ENCODE results near the gene VAMP2.
A peak's percentile ranks its signal among the peaks of the same experiment; 100 is the strongest.

Gene VAMP2

GRCh38 chr17:8173056-8173870 is 10.5 kb upstream of the VAMP2 start (continued):
- TF ChIP-seq SETDB1 (IDR thresholded peaks at IDR 0.05; ENCODE audit: insufficient read length, low read length) (peak; percentile 16), ZBTB1 (tag by site-specific recombination; IDR thresholded peaks at IDR 0.05) (peak; percentile 48; the same call in 1 of the 2 replicates), SALL2 (tag by site-specific recombination; IDR thresholded peaks at IDR 0.05; ENCODE audit: borderline replicate concordance) (no peak), ZBTB44 (tag by site-specific recombination; IDR thresholded peaks at IDR 0.05) (peak; percentile 95), BCL11B (tag by site-specific recombination; IDR thresholded peaks at IDR 0.05; ENCODE audit: low read depth) (peak; percentile 64; the same call in 1 of the 2 replicates), ZNF404 (tag by site-specific recombination; IDR thresholded peaks at IDR 0.05) (peak; percentile 69; the same call in 1 of the 2 replicates), HIC1 (tag by site-specific recombination; IDR thresholded peaks at IDR 0.05) (peak; percentile 65; the same call in 1 of the 2 replicates), YY1 (tag by site-specific recombination; IDR thresholded peaks at IDR 0.05) (0 out of 2 replicates have a peak, but pooled peaks have one; percentile 47), ZNF2 (tag by site-specific recombination; IDR thresholded peaks at IDR 0.05) (peak; percentile 98), ZSCAN23 (tag by site-specific recombination; IDR thresholded peaks at IDR 0.05) (peak; percentile 92; the same call in 1 of the 2 replicates), ZBTB11 (tag by site-specific recombination; conservative IDR thresholded peaks at IDR 0.05; ENCODE audit: low read depth) (peak; percentile 74), ZNF223 (tag by site-specific recombination; IDR thresholded peaks at IDR 0.05) (no peak), ZNF274 (IDR thresholded peaks at IDR 0.05; ENCODE audit: low read length) (no peak), ZNF274 (tag by site-specific recombination; IDR thresholded peaks at IDR 0.05; ENCODE audit: borderline replicate concordance) (no peak), ZNF138 (tag by site-specific recombination; IDR thresholded peaks at IDR 0.05; ENCODE audit: borderline replicate concordance) (no peak), ZFP41 (tag by site-specific recombination; IDR thresholded peaks at IDR 0.05; ENCODE audit: borderline replicate concordance) (no peak), ZNF747 (tag by site-specific recombination; IDR thresholded peaks at IDR 0.05) (no peak), ZNF518A (tag by site-specific recombination; conservative IDR thresholded peaks at IDR 0.05; ENCODE audit: low read depth) (0 out of 2 replicates have a peak, but pooled peaks have one; percentile 17), ZNF544 (tag by site-specific recombination; IDR thresholded peaks at IDR 0.05) (no peak), ZNF624 (tag by site-specific recombination; IDR thresholded peaks at IDR 0.05) (no peak; the same call in 1 of the 2 replicates), ZNF146 (tag by site-specific recombination; IDR thresholded peaks at IDR 0.05) (peak; percentile 68), ZNF791 (tag by site-specific recombination; IDR thresholded peaks at IDR 0.05) (no peak), ZNF501 (tag by site-specific recombination; IDR thresholded peaks at IDR 0.05) (peak; percentile 92), ZNF148 (tag by site-specific recombination; IDR thresholded peaks at IDR 0.05; ENCODE audit: borderline replicate concordance) (no peak)

Data from HEK293 (cell line).